SU-DHL-6 (cell line): Measurements from ENCODE around the gene SKI.

Source experiments
- H2AFZ ChIP-seq: fragments of 200-600 bp; sonication (generic); 2 replicates; pipeline ENCODE4 v1.6.1; 2014; ENCODE audit warnings: low read depth, mild to moderate bottlenecking, moderate library complexity, mixed read lengths, antibody characterized with exemption, low read length; ENCODE audit not compliant: severe bottlenecking
- H3F3A ChIP-seq: fragments of 200-600 bp; shearing (Covaris generic); 2 replicates; pipeline ENCODE4 v1.6.0; 2016; ENCODE audit warnings: antibody characterized with exemption, mild to moderate bottlenecking; ENCODE audit not compliant: insufficient read depth
- H3K27ac ChIP-seq: fragments of 200-600 bp; sonication (generic); 2 replicates; pipeline ENCODE4 v1.5.1; 2016; ENCODE audit warnings: low read depth, mild to moderate bottlenecking, low read length, moderate library complexity, mixed read lengths
- H3K27me3 ChIP-seq: fragments of 200-600 bp; sonication (generic), shearing (Covaris generic); 2 replicates; pipeline ENCODE4 v1.6.0; 2014; ENCODE audit warnings: mild to moderate bottlenecking, low read length
- H3K36me3 ChIP-seq: fragments of 200-600 bp; sonication (generic); 2 replicates; pipeline ENCODE4 v1.6.1; 2014; ENCODE audit warnings: mild to moderate bottlenecking, low read length, mixed read lengths
- H3K4me2 ChIP-seq: fragments of 300-600, 200-600 bp; shearing (Covaris generic), sonication (generic); 2 replicates; pipeline ENCODE4 v1.6.0; 2014; ENCODE audit warnings: low read length, low read depth, mild to moderate bottlenecking; ENCODE audit not compliant: poor library complexity, severe bottlenecking
- H3K4me3 ChIP-seq: fragments of 200-600 bp; sonication (generic); 2 replicates; pipeline ENCODE4 v1.5.1; 2014; ENCODE audit warnings: antibody characterized with exemption, low read length, mild to moderate bottlenecking, mixed read lengths; ENCODE audit not compliant: insufficient read depth, poor library complexity, severe bottlenecking
- H3K79me2 ChIP-seq: fragments of 200-600 bp; sonication (generic); 2 replicates; pipeline ENCODE4 v1.6.1; 2014; ENCODE audit warnings: mild to moderate bottlenecking, low read length, moderate library complexity; ENCODE audit not compliant: insufficient read depth
- H3K9ac ChIP-seq: fragments of 200-600 bp; sonication (generic); 2 replicates; pipeline ENCODE4 v1.7.0; 2014; ENCODE audit warnings: mild to moderate bottlenecking, low read length
- H3K9me2 ChIP-seq: fragments of 200-600 bp; sonication (generic); replicated peaks from 2 replicates; pipeline ENCODE4 v1.6.1; 2014; ENCODE audit warnings: low read length; ENCODE audit not compliant: insufficient read depth
- H3K9me3 ChIP-seq: fragments of 200-600 bp; sonication (generic); 2 replicates; pipeline ENCODE4 v1.6.1; 2014; ENCODE audit warnings: low read length, mixed read lengths; ENCODE audit not compliant: insufficient read depth
- H4K20me1 ChIP-seq: fragments of 200-600 bp; sonication (generic); 2 replicates; pipeline ENCODE4 v1.6.1; 2014; ENCODE audit warnings: low read depth, mild to moderate bottlenecking, antibody characterized with exemption, low read length, moderate library complexity, mixed read lengths
- EZH2phosphoT487 ChIP-seq: fragments of 200-600 bp; sonication (generic), shearing (Covaris generic); conservative IDR thresholded peaks from 2 replicates; pipeline ENCODE4 v1.6.1; 2018; ENCODE audit warnings: mild to moderate bottlenecking, antibody characterized with exemption, low read length, moderate library complexity, mixed read lengths
- TF ChIP-seq, protein P1 (sequence below): fragments of 200-600 bp; sonication (generic); IDR thresholded peaks from one replicate; pipeline ENCODE4 v1.5.1; 2017; ENCODE audit warnings: antibody characterized with exemption, mild to moderate bottlenecking, low read length, moderate library complexity; ENCODE audit not compliant: insufficient read depth, poor library complexity, severe bottlenecking

The SKI gene

GRCh38 chr1:2197707-2198165 is 30.4 kb upstream of the SKI start:
- H3K27ac ChIP-seq = no peak overlapping the region
- H3K4me2 ChIP-seq = no peak overlapping the region
- no peaks in the 10 kb centered on the region for H3K79me2 ChIP-seq
- H3K4me3 ChIP-seq = no peak overlapping the region
- H4K20me1 ChIP-seq = no peaks in the 10 kb centered on the region
- H3K9me2 ChIP-seq = no peaks in the 10 kb centered on the region
- H2AFZ ChIP-seq = no peak overlapping the region
- H3F3A ChIP-seq = no peaks in the 10 kb centered on the region
- H3K9me3 ChIP-seq = no peaks in the 10 kb centered on the region
- no peaks in the 10 kb centered on the region for H3K27me3 ChIP-seq
- TF ChIP-seq, protein P1, sequence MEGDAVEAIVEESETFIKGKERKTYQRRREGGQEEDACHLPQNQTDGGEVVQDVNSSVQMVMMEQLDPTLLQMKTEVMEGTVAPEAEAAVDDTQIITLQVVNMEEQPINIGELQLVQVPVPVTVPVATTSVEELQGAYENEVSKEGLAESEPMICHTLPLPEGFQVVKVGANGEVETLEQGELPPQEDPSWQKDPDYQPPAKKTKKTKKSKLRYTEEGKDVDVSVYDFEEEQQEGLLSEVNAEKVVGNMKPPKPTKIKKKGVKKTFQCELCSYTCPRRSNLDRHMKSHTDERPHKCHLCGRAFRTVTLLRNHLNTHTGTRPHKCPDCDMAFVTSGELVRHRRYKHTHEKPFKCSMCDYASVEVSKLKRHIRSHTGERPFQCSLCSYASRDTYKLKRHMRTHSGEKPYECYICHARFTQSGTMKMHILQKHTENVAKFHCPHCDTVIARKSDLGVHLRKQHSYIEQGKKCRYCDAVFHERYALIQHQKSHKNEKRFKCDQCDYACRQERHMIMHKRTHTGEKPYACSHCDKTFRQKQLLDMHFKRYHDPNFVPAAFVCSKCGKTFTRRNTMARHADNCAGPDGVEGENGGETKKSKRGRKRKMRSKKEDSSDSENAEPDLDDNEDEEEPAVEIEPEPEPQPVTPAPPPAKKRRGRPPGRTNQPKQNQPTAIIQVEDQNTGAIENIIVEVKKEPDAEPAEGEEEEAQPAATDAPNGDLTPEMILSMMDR = no peak
- no peak for TF ChIP-seq EZH2phosphoT487
- no peak overlapping the region for H3K9ac ChIP-seq
- no peaks in the 10 kb centered on the region for H3K36me3 ChIP-seq

- no peak overlapping the region for H3K4me2 ChIP-seq
- no peak overlapping the region for H2AFZ ChIP-seq
Measured at GRCh38 chr1:2198571-2198970, 29.5 kb upstream of the SKI start.

DNA sequence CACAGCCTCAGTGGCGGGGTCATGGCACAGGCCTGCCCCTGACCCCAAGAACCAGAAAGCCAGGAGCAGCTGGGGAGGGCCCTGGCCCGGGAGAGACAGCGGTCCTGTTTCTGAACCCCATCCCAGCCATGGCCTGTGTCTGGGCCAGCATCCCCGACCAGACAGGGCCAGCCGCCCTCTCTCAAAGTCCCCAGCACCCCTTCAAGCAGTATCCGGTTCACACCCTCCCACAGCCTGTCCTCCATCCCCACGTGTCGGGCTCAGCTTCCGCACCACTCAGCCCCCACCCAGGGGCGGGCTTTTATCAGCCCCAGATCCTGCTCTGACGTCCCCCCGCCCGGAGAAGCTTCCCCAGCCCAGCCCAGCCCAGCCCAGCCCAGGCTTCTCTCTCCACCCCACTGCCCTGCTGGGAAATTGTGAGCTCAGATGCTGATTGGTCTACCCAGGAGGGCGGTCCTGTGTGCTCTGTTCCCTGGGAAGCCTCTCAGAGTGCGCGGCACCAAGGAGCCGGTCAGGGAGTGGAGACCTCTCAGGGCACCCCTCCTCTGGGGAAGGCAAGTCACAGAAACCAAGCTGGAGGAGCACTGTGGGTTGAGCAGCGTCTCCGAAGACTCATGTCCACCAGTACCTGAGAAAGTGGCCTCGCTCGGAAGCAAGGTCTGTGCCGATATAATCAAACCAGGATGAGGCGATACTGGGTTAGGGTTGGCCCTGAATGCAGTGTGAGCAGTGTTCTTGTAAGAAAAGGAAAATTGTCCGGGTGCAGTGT is 28.9 kb upstream of the SKI start:
- no peaks in the 10 kb centered on the region for H3K9me2 ChIP-seq
- no peaks in the 10 kb centered on the region for H3K36me3 ChIP-seq
- no peak overlapping the region for H2AFZ ChIP-seq
- no peaks in the 10 kb centered on the region for H3K9me3 ChIP-seq
- H3K4me3 ChIP-seq = no peak overlapping the region
- H3K4me2 ChIP-seq = no peak overlapping the region
- no peak for TF ChIP-seq EZH2phosphoT487
- TF ChIP-seq, protein P1 = no peak
- no peaks in the 10 kb centered on the region for H3K79me2 ChIP-seq
- H3K9ac ChIP-seq = no peak overlapping the region
- H3F3A ChIP-seq = no peaks in the 10 kb centered on the region
- H3K27me3 ChIP-seq = no peaks in the 10 kb centered on the region
- no peak overlapping the region for H3K27ac ChIP-seq
- no peaks in the 10 kb centered on the region for H4K20me1 ChIP-seq

More at GRCh38 chr1:2198571-2198970, 29.5 kb upstream of the SKI start:
- H3K9me3 ChIP-seq = no peaks in the 10 kb centered on the region
- no peaks in the 10 kb centered on the region for H4K20me1 ChIP-seq
- no peaks in the 10 kb centered on the region for H3F3A ChIP-seq
- H3K27me3 ChIP-seq = no peaks in the 10 kb centered on the region
- no peaks in the 10 kb centered on the region for H3K79me2 ChIP-seq
- H3K36me3 ChIP-seq = no peaks in the 10 kb centered on the region
- no peaks in the 10 kb centered on the region for H3K9me2 ChIP-seq
- H3K9ac ChIP-seq = no peak overlapping the region
- no peak overlapping the region for H3K27ac ChIP-seq
- H3K4me3 ChIP-seq = no peak overlapping the region
- TF ChIP-seq, protein P1 = no peak
- TF ChIP-seq EZH2phosphoT487 = no peak
